GM12878 (cell line): ENCODE results near the gene SOST. TPM values are rescaled to one million over a fixed set of nuclear protein-coding genes. Genes with fewer than 3 reads are reported as not detected.

Experiments
- ATAC-seq: fragments of 200-7000 bp; cut with Tn5 transposase; 3 replicates; pipeline ENCODE4 v1.9.1; 2020; ENCODE audit warnings: mild to moderate bottlenecking, moderate library complexity
- BruUV-seq: library from RNA; stranded (reverse); fragments of 400-500 nt; replicated peaks from 2 replicates; lab custom pipeline; 2021; lab: Mats Ljungman, UMichigan
- CTCF ChIA-PET: fragments of 300-600 bp; sonication (Branson Sonifier 250); formaldehyde crosslinking; extraction: SDS; loops from one replicate; lab custom pipeline; 2021; ENCODE audit warnings: inconsistent platforms; lab: Yijun Ruan, JAX
- POLR2A ChIA-PET: fragments of 350-600 bp; formaldehyde crosslinking; extraction: SDS; loops from one replicate; lab custom pipeline; 2021; ENCODE audit warnings: inconsistent platforms; lab: Charles Lee
- RAD21 ChIA-PET: fragments of 300-600 bp; sonication (Branson Sonifier 250); formaldehyde crosslinking; loops from one replicate; lab custom pipeline; 2023; ENCODE audit warnings: antibody characterized with exemption; ENCODE audit not compliant: unreplicated experiment; lab: Charles Lee
- SMC1A ChIA-PET: fragments of 300-600 bp; sonication (Branson Sonifier 250); formaldehyde crosslinking; loops from one replicate; lab custom pipeline; 2023; ENCODE audit not compliant: unreplicated experiment, uncharacterized antibody; lab: Charles Lee
- DNase-seq: peaks from one replicate; pipeline ENCODE4 v3.0.0-alpha.2; 2011; ENCODE audit warnings: low read depth, low spot score
- FAIRE-seq: peaks from 3 replicates; lab custom pipeline; 2011; peaks lifted over from hg19 to GRCh38; lab: Jason Lieb, UNC
- H2AFZ ChIP-seq: 2 replicates; pipeline ENCODE4 v1.6.0; 2011; ENCODE audit warnings: low read depth, low read length, control low read depth; ENCODE audit not compliant: control insufficient read depth
- H3K27ac ChIP-seq: 2 replicates; pipeline ENCODE4 v1.5.1; 2011; ENCODE audit warnings: control low read depth; ENCODE audit not compliant: control insufficient read depth, insufficient read depth
- H3K27me3 ChIP-seq, 2 experiments: replicated peaks in 1 of 2; 2 replicates each; pipeline versions ENCODE4 v1.6.0 to v1.6.1; 2011; ENCODE audit warnings: low read length in 1 of 2; ENCODE audit not compliant: control insufficient read depth in 2 of 2, insufficient read depth in 2 of 2
- H3K36me3 ChIP-seq, 2 experiments: 2 replicates each; pipeline ENCODE4 v1.5.1; 2011; ENCODE audit warnings: low read length in 1 of 2; ENCODE audit not compliant: control insufficient read depth in 2 of 2, insufficient read depth in 2 of 2
- H3K4me1 ChIP-seq: 2 replicates; pipeline ENCODE4 v1.6.1; 2011; ENCODE audit warnings: mild to moderate bottlenecking, low read length, moderate library complexity, mixed read lengths; ENCODE audit not compliant: control insufficient read depth, insufficient read depth
- H3K4me2 ChIP-seq: 2 replicates; pipeline ENCODE4 v1.6.0; 2011; ENCODE audit warnings: control low read depth; ENCODE audit not compliant: control insufficient read depth, insufficient read depth
- H3K4me3 ChIP-seq: fragments of 200-600 bp; sonication (generic); 2 replicates; pipeline ENCODE4 v1.5.1; 2016
- H3K79me2 ChIP-seq: 2 replicates; pipeline ENCODE4 v1.6.0; 2011; ENCODE audit warnings: low read length; ENCODE audit not compliant: control insufficient read depth, insufficient read depth
- H3K9ac ChIP-seq: 2 replicates; pipeline ENCODE4 v1.8.0; 2011; ENCODE audit warnings: low read length, control low read depth, mixed read lengths; ENCODE audit not compliant: control insufficient read depth, insufficient read depth
- H3K9me3 ChIP-seq: replicated peaks from 3 replicates; pipeline ENCODE4 v1.5.1; 2011; ENCODE audit warnings: mild to moderate bottlenecking, low read length; ENCODE audit not compliant: control insufficient read depth, insufficient read depth
- H4K20me1 ChIP-seq: 2 replicates; pipeline ENCODE4 v1.6.0; 2011; ENCODE audit not compliant: control insufficient read depth, insufficient read depth
- SMC3 ChIP-seq: IDR thresholded peaks from 2 replicates; pipeline ENCODE4 v1.6.1; 2011; ENCODE audit warnings: low read length, improper control_type of control experiment, borderline replicate concordance
- WGBS: methylation state at CpG from one replicate; pipeline ENCODE4 v1.1.6; 2016; ENCODE audit warnings: low lambda C conversion rate; ENCODE audit not compliant: insufficient replicate concordance, insufficient coverage; ENCODE audit errors: missing lambda C conversion rate; 5-methylcytosine and 5-hydroxymethylcytosine counted together
- in situ Hi-C: fragments of 300-500 bp; cut with MboI; formaldehyde crosslinking; loops from 9 replicates; pipeline ENCODE4 v1.14.3; 2018; ENCODE audit warnings: mixed read lengths
- intact Hi-C: fragments of 100-400 bp; cut with micrococcal nuclease; formaldehyde crosslinking; loops from one replicate; pipeline ENCODE4 v1.14.2; 2022; ENCODE audit not compliant: unreplicated experiment
- polyA plus RNA-seq, 11 experiments: library from polyadenylated mRNA; depleted of rRNA in 4 of 11; unstranded in 6 of 11; stranded (reverse) in 5 of 11; fragments of >200 nt; fragmentation: Nextera tagmentation in 4 of 11; fragmentation: Illumina TruSeq in 1 of 11; extraction: Ambion mirVana in 4 of 11; extraction: Trizol in 1 of 11; gene quantifications; 1 replicate in 1 of 11; 2 replicates in 10 of 11; pipeline versions ENCODE4 v1.2.1 to v1.2.3, GENCODE V29; 2011 to 2016; ENCODE audit warnings: inconsistent platforms in 2 of 11, missing spikeins in 2 of 11, low read depth in 1 of 11
- total RNA-seq, 4 experiments: library from RNA; depleted of rRNA in 3 of 4; stranded (reverse); fragments of >200 nt in 3 of 4; fragmentation: Illumina TruSeq in 1 of 4; extraction: Trizol in 1 of 4; gene quantifications; 2 replicates each; pipeline versions ENCODE4 v1.2.1 to v1.2.3, GENCODE V29; 2013 to 2021
- TF ChIP-seq, protein P1 (sequence below): fragments of 450-650 bp; IDR thresholded peaks from 2 replicates; pipeline ENCODE4 v1.6.1; 2016; ENCODE audit warnings: mild to moderate bottlenecking

SOST gene
- total and polyA plus RNA-seq, 10 of the 15 experiments (the other 5 are each of a cell fraction or from before 2014, with no cell fraction given), result not detected

DNA sequence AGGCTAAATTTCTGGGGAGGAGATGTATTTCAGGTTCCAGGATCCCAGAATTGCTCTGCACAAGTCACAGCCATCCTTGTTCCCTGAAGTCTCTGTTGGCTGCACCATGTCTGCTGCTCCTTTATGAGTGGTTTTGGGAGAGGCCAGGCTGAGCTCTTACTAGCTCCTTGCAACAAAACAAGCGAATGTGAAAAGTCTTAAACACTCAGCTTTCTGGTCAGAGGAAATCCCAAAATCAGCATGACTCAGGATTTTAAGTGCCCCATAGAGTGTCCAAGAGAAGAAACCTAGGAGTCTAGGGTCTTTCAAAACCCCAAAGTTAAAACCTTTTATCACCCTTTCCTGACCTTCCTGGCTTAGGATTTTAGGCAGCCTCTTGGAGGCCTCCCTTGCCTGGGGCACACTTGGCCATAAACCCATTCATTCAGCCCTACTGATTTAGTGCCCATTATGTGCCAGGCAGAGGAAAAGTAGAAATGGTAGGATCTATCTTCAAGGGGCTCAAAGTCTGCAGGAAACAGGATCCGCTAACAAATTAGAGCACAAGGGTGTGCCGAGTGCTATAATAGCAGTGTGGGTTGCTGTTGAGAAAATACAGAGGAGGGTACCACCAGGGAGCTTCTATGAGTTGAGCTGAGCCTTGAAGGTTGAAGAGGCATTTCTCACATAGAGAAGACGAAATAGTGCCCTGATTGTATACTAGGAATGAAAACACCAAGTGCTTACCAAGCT, 36.9 kb downstream of the SOST start:
- CTCF ChIA-PET, result interaction anchor here (2.5 kb wide), 1 partner anchor 28 kb away, joined by 7 read pairs; no protein-coding TSS in a partner anchor
- Histone ChIP-seq H4K20me1 (no peaks in the 10 kb centered on the region), H3K4me1 (peaks cover 10% of the 10 kb centered on the region), H3K9me3 (no peaks in the 10 kb centered on the region), H3K4me2 (peak overlapping the region; percentile 95), H3K27ac (no peak overlapping the region), H2AFZ (peak overlapping the region; percentile 45; the same call in 1 of the 2 replicates), H3K27me3 (no peaks in the 10 kb centered on the region; a peak in 1 of 4 replicates), H3K79me2 (no peaks in the 10 kb centered on the region), H3K9ac (no peak overlapping the region; the same call in 1 of the 2 replicates), H3K4me3 (peak overlapping the region; percentile 71; the same call in 1 of the 2 replicates), H3K36me3 (no peaks in the 10 kb centered on the region)
- SMC1A ChIA-PET, result no interaction called here
- DNase-seq, result no peak
- TF ChIP-seq, protein P1, sequence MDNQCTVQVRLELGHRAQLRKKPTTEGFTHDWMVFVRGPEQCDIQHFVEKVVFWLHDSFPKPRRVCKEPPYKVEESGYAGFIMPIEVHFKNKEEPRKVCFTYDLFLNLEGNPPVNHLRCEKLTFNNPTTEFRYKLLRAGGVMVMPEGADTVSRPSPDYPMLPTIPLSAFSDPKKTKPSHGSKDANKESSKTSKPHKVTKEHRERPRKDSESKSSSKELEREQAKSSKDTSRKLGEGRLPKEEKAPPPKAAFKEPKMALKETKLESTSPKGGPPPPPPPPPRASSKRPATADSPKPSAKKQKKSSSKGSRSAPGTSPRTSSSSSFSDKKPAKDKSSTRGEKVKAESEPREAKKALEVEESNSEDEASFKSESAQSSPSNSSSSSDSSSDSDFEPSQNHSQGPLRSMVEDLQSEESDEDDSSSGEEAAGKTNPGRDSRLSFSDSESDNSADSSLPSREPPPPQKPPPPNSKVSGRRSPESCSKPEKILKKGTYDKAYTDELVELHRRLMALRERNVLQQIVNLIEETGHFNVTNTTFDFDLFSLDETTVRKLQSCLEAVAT, result no peak
- no peak for TF ChIP-seq SMC3
- intact Hi-C loops, result no loop called here
- ATAC-seq, result no peak
- WGBS, result 79% methylated on average over 4 of the region's 4 CpGs
- RAD21 ChIA-PET, result no interaction called here
- FAIRE-seq, result no peak
- in situ Hi-C loops, result no loop called here
- POLR2A ChIA-PET, result interaction anchor here (0.6 to 1.0 kb wide), 3 partner anchors 10 to 1089 kb away, joined by 3 read pairs; no protein-coding TSS in a partner anchor
- no TSS peak for BruUV-seq
